Osteocyte (in vitro differentiated cells): ENCODE data around the gene STXBP6. TPM values are rescaled to one million over a fixed set of nuclear protein-coding genes. Genes with fewer than 3 reads are reported as not detected.

Source experiments
- DNase-seq: peaks from one replicate; pipeline ENCODE4 v3.0.0; 2021; ENCODE audit warnings: mixed read lengths; ENCODE audit not compliant: unreplicated experiment; ENCODE audit errors: extremely low spot score
- H3K27ac Mint-ChIP-seq: one replicate; pipeline ENCODE4 v1.8.0; 2021; ENCODE audit warnings: mild to moderate bottlenecking, mixed read lengths; ENCODE audit not compliant: unreplicated experiment
- H3K27me3 Mint-ChIP-seq: one replicate; pipeline ENCODE4 v1.8.0; 2021; ENCODE audit warnings: mixed read lengths; ENCODE audit not compliant: unreplicated experiment
- H3K36me3 Mint-ChIP-seq: one replicate; pipeline ENCODE4 v1.8.0; 2021; ENCODE audit warnings: mixed read lengths; ENCODE audit not compliant: unreplicated experiment
- H3K4me1 Mint-ChIP-seq: one replicate; pipeline ENCODE4 v1.8.0; 2021; ENCODE audit warnings: mixed read lengths; ENCODE audit not compliant: unreplicated experiment
- H3K4me3 Mint-ChIP-seq: one replicate; pipeline ENCODE4 v1.8.0; 2021; ENCODE audit warnings: mild to moderate bottlenecking, moderate library complexity, mixed read lengths; ENCODE audit not compliant: unreplicated experiment
- H3K9me3 Mint-ChIP-seq: one replicate; pipeline ENCODE4 v1.8.0; 2021; ENCODE audit warnings: mixed read lengths; ENCODE audit not compliant: unreplicated experiment
- CTCF ChIP-seq: fragments of 200-600 bp; sonication (generic); IDR thresholded peaks from 2 replicates; pipeline ENCODE4 v1.5.0; 2021; ENCODE audit warnings: antibody characterized with exemption, mild to moderate bottlenecking, moderate library complexity
- total RNA-seq: library from RNA; stranded (reverse); gene quantifications from 2 replicates; pipeline ENCODE4 v1.2.1, GENCODE V29; 2021

The STXBP6 gene
- total RNA-seq, 1 donor from 2014 or later = 6.4 TPM

GRCh38 chr14:24870949-24871701, 178.8 kb downstream of the STXBP6 start:
- Mint-ChIP-seq H3K9me3 (no peaks in the 10 kb centered on the region), H3K4me3 (no peak overlapping the region)

GRCh38 chr14:24868389-24868788, 181.6 kb downstream of the STXBP6 start:
- Mint-ChIP-seq H3K9me3 (no peaks in the 10 kb centered on the region), H3K4me1 (peaks cover 8% of the 10 kb centered on the region), H3K4me3 (no peak overlapping the region), H3K36me3 (peaks cover 1% of the 10 kb centered on the region), H3K27me3 (no peaks in the 10 kb centered on the region), H3K27ac (no peak overlapping the region)
- TF ChIP-seq CTCF = no peak
- DNase-seq = no peak

More at GRCh38 chr14:24870949-24871701, 178.8 kb downstream of the STXBP6 start:
- Mint-ChIP-seq H3K4me1 (peaks cover 23% of the 10 kb centered on the region), H3K27me3 (no peaks in the 10 kb centered on the region), H3K36me3 (no peaks in the 10 kb centered on the region), H3K27ac (no peak overlapping the region)
- DNase-seq = no peak
- no peak for TF ChIP-seq CTCF

GRCh38 chr14:24866067-24866639, 183.8 kb downstream of the STXBP6 start:
- TF ChIP-seq CTCF = no peak
- H3K27ac Mint-ChIP-seq = no peak overlapping the region
- no peaks in the 10 kb centered on the region for H3K27me3 Mint-ChIP-seq

GRCh38 chr14:24863968-24864684, 185.8 kb downstream of the STXBP6 start:
- H3K9me3 Mint-ChIP-seq = no peaks in the 10 kb centered on the region
- H3K36me3 Mint-ChIP-seq = peaks cover 1% of the 10 kb centered on the region
- H3K27me3 Mint-ChIP-seq = no peaks in the 10 kb centered on the region
- TF ChIP-seq CTCF = no peak
- DNase-seq = no peak
- H3K27ac Mint-ChIP-seq = no peak overlapping the region
- H3K4me3 Mint-ChIP-seq = no peak overlapping the region
- peaks cover 25% of the 10 kb centered on the region for H3K4me1 Mint-ChIP-seq

More at GRCh38 chr14:24866067-24866639, 183.8 kb downstream of the STXBP6 start:
- Mint-ChIP-seq H3K4me1 (peaks cover 15% of the 10 kb centered on the region), H3K9me3 (no peaks in the 10 kb centered on the region), H3K4me3 (no peak overlapping the region), H3K36me3 (peaks cover 1% of the 10 kb centered on the region)
- no peak for DNase-seq
